C4-2B (cell line): Measurements from ENCODE around the gene KCNQ1.

Experiments used
- CTCF ChIP-seq: fragments of 450-650 bp; conservative IDR thresholded peaks from 2 replicates; pipeline ENCODE4 v1.5.1; 2017; ENCODE audit warnings: mild to moderate bottlenecking
- ZFX ChIP-seq: fragments of 450-650 bp; IDR thresholded peaks from 2 replicates; pipeline ENCODE4 v1.6.1; 2017

DNA sequence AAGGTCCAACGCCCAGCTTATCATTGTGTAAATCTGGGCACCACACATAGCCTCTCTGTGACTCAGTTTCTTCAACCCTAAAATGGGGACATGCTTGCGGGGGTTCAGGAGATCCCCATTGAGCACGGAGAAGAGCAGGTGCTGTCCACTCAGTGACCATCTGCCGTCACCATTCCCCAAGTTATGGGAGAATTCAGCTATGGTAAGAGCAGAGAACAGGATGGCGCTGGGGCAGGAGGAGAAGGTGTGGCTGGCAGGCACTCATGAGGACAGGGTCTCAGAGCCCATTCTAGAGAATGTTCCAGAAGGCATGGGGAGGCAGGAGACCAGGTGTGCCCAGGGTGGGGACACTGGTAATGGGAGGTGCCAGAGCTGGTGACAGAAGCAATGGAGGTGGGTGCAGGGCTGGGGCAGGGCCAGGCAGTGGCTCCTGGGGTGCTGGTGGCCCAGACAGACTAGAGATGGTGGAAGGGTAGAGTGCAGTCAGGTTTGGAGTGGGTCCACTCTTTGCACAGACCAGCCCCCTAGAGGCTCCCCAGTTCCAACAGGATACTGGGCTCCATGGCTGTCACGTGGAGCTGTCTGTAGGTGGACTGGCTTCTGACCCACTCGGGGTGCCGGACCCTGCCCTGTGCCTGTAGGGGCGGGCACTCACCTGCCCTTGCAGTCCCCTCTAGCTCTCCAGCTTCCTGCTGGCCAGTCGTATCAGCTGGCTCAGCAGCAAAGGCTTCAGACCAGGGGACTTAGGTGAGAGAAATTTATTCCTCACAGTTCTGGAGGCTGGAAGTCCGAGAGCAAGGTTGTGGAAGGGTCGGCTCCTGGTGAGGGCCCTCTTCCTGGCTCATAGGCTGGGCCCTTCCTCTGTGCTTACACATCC lies 356.1 kb downstream of the KCNQ1 start:
- TF ChIP-seq CTCF: no peak
- TF ChIP-seq ZFX: no peak
